ENCODE results near the gene COLQ.
A peak's percentile ranks its signal among the peaks of the same experiment; 100 is the strongest.

Gene COLQ

GRCh38 chr3:15454965-15455364 is 66.5 kb downstream of the COLQ start:
- no peak for DNase-seq (ENCODE audit: low read depth)

GRCh38 chr3:15453991-15454625 is 67.4 kb downstream of the COLQ start:
- DNase-seq (ENCODE audit: low read depth), result no peak

GRCh38 chr3:15453501-15453900 is 68.0 kb downstream of the COLQ start:
- no peak for DNase-seq (ENCODE audit: low read depth)

- DNase-seq (ENCODE audit: low read depth), result no peak
Measured at GRCh38 chr3:15452961-15453360, 68.5 kb downstream of the COLQ start.

- no peak for DNase-seq (ENCODE audit: low read depth)
Measured at GRCh38 chr3:15452156-15452555, 69.3 kb downstream of the COLQ start.

- DNase-seq (ENCODE audit: low read depth), result no peak
Measured at GRCh38 chr3:15451216-15452113, 70.0 kb downstream of the COLQ start.

- DNase-seq (ENCODE audit: low read depth), result no peak
Measured at GRCh38 chr3:15450438-15451215, 70.9 kb downstream of the COLQ start.

- no peak for DNase-seq (ENCODE audit: low read depth)
Measured at GRCh38 chr3:15449489-15450224, 71.8 kb downstream of the COLQ start.

- no peak for DNase-seq (ENCODE audit: low read depth)
Measured at GRCh38 chr3:15443826-15444524, 77.5 kb downstream of the COLQ start.

- DNase-seq (ENCODE audit: low read depth), result peak; percentile 49
Measured at GRCh38 chr3:15440891-15441290, 80.6 kb downstream of the COLQ start.

- DNase-seq (ENCODE audit: low read depth), result no peak
Measured at GRCh38 chr3:15439476-15439875, 82.0 kb downstream of the COLQ start.

- DNase-seq (ENCODE audit: low read depth), result peak; percentile 60
Measured at GRCh38 chr3:15438983-15439382, 82.5 kb downstream of the COLQ start.

GRCh38 chr3:15436246-15436645 is 85.3 kb downstream of the COLQ start:
- DNase-seq (ENCODE audit: low read depth), result no peak

GRCh38 chr3:15434756-15435155 is 86.8 kb downstream of the COLQ start:
- DNase-seq (ENCODE audit: low read depth), result no peak

- DNase-seq (ENCODE audit: low read depth), result no peak
Measured at GRCh38 chr3:15433531-15433930, 88.0 kb downstream of the COLQ start.

GRCh38 chr3:15431256-15431837 is 90.2 kb downstream of the COLQ start:
- DNase-seq (ENCODE audit: low read depth), result no peak

GRCh38 chr3:15430624-15431023 is 90.9 kb downstream of the COLQ start:
- no peak for DNase-seq (ENCODE audit: low read depth)

GRCh38 chr3:15429080-15429479 is 92.4 kb downstream of the COLQ start:
- DNase-seq (ENCODE audit: low read depth), result no peak

GRCh38 chr3:15428539-15428938 is 93.0 kb downstream of the COLQ start:
- peak; percentile 61 for DNase-seq (ENCODE audit: low read depth)

- DNase-seq (ENCODE audit: low read depth), result no peak
Measured at GRCh38 chr3:15427981-15428380, 93.5 kb downstream of the COLQ start.

Measured in HS-5 (cell line).